Measurements from ENCODE around the gene SLC10A3. TPM values are rescaled to one million over a fixed set of nuclear protein-coding genes. Genes with fewer than 3 reads are reported as not detected.

The SLC10A3 gene
- total RNA-seq, 2 donors from 2014 or later, result 26.7 to 55.5 TPM

DNA sequence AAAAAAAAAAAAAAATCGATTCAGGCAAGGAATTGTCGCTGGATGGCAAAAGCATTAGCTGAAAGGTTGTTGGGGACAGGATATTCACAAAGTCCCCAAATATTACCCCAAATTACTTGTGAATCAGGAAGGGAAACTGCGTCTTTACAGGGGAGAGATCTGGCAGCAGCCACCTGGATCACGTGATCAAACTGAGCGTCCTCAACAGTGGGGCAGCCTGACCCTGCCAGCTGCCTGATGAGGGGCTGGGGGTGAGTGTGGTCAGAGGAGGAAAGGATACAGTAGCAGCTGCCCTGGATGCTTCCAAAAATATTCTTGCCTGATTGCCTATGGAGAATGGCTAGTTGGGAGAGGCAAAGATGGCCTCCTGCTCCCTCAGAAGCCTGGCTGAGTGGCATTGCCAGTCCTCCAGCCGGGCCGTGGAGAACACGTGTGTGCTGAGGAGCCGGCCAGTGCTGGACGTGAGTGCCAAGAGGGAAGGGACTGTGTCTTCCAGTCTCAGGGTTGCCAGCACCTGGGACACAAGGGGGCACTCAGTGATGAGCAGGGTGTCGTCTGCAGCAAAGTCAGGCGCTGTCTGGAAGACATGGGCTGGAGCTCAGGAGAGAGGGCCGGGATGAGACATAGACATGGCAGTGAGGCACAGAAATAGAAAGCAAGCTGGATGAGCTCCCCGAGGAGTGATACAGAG lies 8.4 kb downstream of the SLC10A3 start:
- no peak for DNase-seq (ENCODE audit: low spot score)
- Histone ChIP-seq H3K9me3 (no peaks in the 10 kb centered on the region), H3K27me3 (replicated peaks; ENCODE audit: insufficient read depth) (no peaks in the 10 kb centered on the region), H3K4me1 (ENCODE audit: control insufficient read depth in 1 of 2, low read depth in 2 of 2) (peaks cover 3 to 15% of the 10 kb centered on the region in 2 donors), H3K4me3 (no peak overlapping the region), H3K36me3 (peaks cover 5% of the 10 kb centered on the region), H3K27ac (no peak overlapping the region)
- TF ChIP-seq, protein P1, sequence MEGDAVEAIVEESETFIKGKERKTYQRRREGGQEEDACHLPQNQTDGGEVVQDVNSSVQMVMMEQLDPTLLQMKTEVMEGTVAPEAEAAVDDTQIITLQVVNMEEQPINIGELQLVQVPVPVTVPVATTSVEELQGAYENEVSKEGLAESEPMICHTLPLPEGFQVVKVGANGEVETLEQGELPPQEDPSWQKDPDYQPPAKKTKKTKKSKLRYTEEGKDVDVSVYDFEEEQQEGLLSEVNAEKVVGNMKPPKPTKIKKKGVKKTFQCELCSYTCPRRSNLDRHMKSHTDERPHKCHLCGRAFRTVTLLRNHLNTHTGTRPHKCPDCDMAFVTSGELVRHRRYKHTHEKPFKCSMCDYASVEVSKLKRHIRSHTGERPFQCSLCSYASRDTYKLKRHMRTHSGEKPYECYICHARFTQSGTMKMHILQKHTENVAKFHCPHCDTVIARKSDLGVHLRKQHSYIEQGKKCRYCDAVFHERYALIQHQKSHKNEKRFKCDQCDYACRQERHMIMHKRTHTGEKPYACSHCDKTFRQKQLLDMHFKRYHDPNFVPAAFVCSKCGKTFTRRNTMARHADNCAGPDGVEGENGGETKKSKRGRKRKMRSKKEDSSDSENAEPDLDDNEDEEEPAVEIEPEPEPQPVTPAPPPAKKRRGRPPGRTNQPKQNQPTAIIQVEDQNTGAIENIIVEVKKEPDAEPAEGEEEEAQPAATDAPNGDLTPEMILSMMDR (IDR thresholded peaks at IDR 0.05), result no peak
- ATAC-seq (ENCODE audit: insufficient number of reproducible peaks, low FRiP score, low read depth), result no peak

GRCh38 chrX:154481195-154481594 lies 9.2 kb downstream of the SLC10A3 start:
- no peak for ATAC-seq (ENCODE audit: insufficient number of reproducible peaks, low FRiP score, low read depth)
- TF ChIP-seq, protein P1 (IDR thresholded peaks at IDR 0.05), result no peak
- peaks cover 5% of the 10 kb centered on the region for H3K36me3 ChIP-seq
- no peaks in the 10 kb centered on the region for H3K9me3 ChIP-seq
- no peak overlapping the region for H3K4me3 ChIP-seq
- H3K27me3 ChIP-seq (replicated peaks; ENCODE audit: insufficient read depth), result no peaks in the 10 kb centered on the region
- H3K4me1 ChIP-seq (ENCODE audit: control insufficient read depth in 1 of 2, low read depth in 2 of 2), result peaks cover 3 to 12% of the 10 kb centered on the region in 2 donors
- H3K27ac ChIP-seq, result no peak overlapping the region
- DNase-seq (ENCODE audit: low spot score), result no peak

DNA sequence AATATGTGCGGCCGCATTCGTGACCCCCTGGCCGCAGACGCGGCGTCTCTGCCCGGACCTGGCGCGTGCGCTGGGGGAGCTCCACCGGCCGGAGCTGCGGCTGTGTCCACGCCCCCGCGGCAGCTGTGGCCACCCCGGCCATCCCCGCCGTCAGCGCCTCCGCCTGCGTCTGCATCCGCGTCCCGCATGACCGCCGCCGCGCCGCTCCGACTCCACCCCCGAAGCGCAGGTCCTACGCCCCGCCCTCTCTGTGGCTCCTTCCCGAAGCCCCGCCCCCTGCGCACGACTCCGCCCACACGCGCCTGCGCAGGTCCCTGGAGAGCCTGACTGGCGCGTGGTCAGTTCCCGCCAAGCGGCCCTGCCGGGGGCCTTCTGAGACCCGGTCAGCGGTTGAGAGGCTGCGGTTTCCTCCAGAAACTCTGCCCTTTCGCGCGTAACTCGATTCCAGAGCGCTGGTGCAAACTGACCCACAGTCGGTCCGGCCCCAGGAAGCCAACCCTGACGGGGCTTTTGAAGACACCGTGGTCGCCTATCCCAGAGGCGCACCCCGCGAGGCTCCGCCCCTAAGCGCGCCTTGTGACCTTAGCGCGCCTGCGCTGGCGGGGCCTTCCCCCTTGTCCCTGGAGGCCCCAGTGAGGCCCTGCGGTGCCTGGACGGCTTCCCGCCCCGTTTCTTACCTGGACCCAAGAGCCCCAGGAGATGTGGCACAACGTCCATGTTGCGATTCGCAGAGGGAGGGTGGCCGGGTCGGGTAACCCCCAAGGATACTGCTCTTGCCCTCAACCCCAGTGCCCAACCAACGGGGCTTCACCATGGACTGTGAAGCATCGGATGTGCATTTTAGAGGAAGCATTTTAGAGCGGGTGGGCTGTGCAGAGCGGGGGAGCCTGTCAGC lies 11.5 kb downstream of the SLC10A3 start, which contains the start of gene LAGE3:
LAGE3 (minus strand) TSS at position 554 of the 895 bp plus-strand sequence; CDS start at position 188, 366 bp downstream.
- Histone ChIP-seq H3K27ac (peak within 1 kb of the TSS; percentile 58 to 68), H3K27me3 (replicated peaks; ENCODE audit: insufficient read depth) (no peaks in the 10 kb centered on the region), H3K36me3 (no peaks in the 10 kb centered on the region), H3K4me3 (peak within 1 kb of the TSS; percentile 70), H3K9me3 (no peaks in the 10 kb centered on the region), H3K4me1 (ENCODE audit: control insufficient read depth in 1 of 2, low read depth in 2 of 2) (no peaks in the 10 kb centered on the region)
- ATAC-seq (ENCODE audit: insufficient number of reproducible peaks, low FRiP score, low read depth) (peak; percentile 70), DNase-seq (ENCODE audit: low spot score) (peak; percentile 47)
- TF ChIP-seq, protein P1 (IDR thresholded peaks at IDR 0.05), result no peak

DNA sequence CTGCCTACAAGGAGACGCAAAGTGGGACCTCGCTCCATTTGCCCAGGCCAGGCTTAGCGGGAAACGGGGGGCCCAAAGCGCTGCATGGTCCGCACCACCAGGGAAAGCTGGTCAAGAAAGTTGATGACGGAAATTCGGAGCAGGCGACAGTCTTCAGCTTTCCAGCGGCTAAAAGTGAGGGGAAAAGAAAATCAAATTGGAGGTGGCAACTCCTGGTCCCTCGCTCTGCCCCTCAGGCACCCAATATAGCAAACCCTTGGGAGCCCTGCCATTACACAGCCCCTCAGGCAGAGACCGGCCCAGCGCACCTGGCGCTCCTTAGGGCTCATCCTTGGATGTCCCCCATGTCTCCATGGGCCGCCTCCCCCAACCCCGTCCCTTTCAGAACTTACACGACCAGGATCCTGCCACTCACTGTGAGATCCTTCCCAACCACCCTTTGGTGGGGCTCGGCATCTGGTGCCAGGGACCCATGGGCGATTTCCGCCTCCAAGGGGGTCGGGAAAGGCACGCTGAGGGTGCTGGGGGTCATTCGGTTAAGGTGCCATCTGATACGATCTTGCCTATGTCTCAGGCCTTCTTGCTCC lies 12.4 kb downstream of the SLC10A3 start:
- TF ChIP-seq, protein P1 (IDR thresholded peaks at IDR 0.05), result no peak
- no peak for ATAC-seq (ENCODE audit: insufficient number of reproducible peaks, low FRiP score, low read depth)

DNA sequence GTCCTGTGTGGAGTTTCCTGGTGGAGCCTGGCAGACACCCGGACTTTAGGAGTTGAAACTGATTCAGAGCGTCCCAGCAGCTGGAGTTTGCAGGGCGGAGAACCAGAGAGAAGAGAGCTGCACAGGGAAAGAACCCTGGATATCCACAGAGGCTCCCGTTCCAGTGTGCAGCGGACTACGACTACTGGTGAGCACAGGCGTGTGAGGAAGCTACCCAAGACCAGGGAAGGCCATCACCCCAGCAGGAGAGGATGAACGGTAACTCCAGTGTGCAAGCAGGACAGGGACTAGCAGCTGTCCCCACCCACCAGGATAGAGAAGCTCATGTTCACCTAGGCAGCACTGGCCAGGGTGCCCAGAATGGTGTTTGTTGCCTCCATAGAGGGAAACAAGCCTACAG lies 13.6 kb downstream of the SLC10A3 start:
- Histone ChIP-seq H3K27ac (no peak overlapping the region), H3K4me3 (no peak overlapping the region), H3K36me3 (no peaks in the 10 kb centered on the region), H3K27me3 (replicated peaks; ENCODE audit: insufficient read depth) (no peaks in the 10 kb centered on the region), H3K9me3 (no peaks in the 10 kb centered on the region), H3K4me1 (ENCODE audit: control insufficient read depth in 1 of 2, low read depth in 2 of 2) (no peaks in the 10 kb centered on the region)
- TF ChIP-seq, protein P1 (IDR thresholded peaks at IDR 0.05), result no peak
- ATAC-seq (ENCODE audit: insufficient number of reproducible peaks, low FRiP score, low read depth) (no peak), DNase-seq (ENCODE audit: low spot score) (no peak)

More for the DNA sequence above, 12.4 kb downstream of the SLC10A3 start:
- Histone ChIP-seq H3K4me1 (ENCODE audit: control insufficient read depth in 1 of 2, low read depth in 2 of 2) (no peaks in the 10 kb centered on the region), H3K4me3 (peak overlapping the region; percentile 70), H3K27me3 (replicated peaks; ENCODE audit: insufficient read depth) (no peaks in the 10 kb centered on the region), H3K27ac (peak overlapping the region in 1 of 2 donors; percentile 68), H3K36me3 (no peaks in the 10 kb centered on the region), H3K9me3 (no peaks in the 10 kb centered on the region)
- no peak for DNase-seq (ENCODE audit: low spot score)

Measured in thoracic aorta (tissue), 2 donors.